ENCODE results near the gene ARFRP1.

The ARFRP1 gene

GRCh38 chr20:63743210-63743970, 35.6 kb upstream of the ARFRP1 start:
- no peak for DNase-seq (ENCODE audit: low read depth in 2 of 2)

DNA sequence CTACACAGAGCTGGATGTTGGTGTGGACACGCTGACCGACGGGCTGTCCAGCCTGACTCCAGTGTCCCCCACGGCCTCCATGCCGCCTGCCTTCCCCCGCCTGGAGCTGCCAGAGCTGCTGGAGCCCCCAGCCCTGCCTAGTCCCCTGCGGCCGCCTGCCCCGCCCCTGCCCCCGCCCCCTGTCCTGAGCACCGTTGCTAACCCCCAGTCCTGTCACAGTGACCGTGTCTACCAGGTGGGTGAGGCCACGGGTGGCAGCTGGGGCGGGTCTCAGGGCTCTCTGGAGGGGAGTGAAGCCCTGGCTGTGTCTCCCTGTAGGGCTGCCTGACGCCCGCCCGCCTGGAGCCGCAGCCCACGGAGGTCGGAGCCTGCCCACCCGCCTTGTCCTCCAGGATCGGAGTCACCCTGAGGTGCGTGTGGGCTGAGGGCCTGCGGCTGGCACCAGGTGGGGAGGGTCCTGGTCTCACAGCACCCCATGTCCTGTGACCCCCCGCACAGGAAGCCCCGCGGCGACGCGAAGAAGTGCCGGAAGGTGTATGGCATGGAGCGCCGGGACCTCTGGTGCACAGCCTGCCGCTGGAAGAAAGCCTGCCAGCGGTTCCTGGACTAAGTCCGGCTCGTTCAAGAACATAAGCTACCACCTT, 34.7 kb upstream of the ARFRP1 start:
- no peak for DNase-seq (ENCODE audit: low read depth in 2 of 2)

GRCh38 chr20:63741676-63742380, 34.1 kb upstream of the ARFRP1 start:
- no peak for DNase-seq (ENCODE audit: low read depth in 2 of 2)

- DNase-seq (ENCODE audit: low read depth in 2 of 2) = no peak
Measured at GRCh38 chr20:63741354-63741675, 33.5 kb upstream of the ARFRP1 start.

DNA sequence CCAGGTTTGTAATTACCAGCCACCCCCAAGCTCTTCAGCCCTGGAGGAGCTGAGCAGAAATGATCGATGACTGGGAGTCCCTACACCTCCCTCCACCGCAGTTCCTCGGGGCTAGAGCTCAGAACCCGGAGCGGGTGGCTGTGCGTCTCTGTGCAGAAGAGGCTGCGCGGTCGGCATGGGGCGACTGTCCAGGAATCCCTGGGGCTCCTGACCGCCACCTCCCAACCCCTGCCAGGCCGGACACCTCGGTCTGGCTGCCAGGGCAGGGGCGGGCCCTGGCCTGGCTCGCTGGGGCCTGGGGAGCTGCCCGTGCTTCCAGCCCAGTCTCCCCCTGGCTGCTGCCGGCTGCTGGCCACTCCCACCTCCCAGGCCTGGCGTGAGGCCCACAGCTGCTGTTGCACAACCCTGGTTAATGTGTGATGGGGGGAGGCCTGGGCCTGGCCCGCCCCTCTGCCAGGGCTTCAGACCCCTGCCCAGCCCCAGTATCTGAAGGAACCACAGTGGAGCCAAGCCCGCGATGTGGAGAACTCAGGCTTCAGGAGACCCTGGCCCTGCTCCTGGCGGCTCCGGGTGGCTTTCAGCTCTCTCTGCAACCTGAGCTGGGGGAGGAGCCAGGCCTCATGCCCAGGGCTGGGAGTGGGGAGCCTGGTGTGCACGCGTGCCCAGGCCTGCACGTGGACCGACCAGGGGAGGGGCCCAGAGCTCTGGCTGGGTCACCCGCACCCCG, 33.0 kb upstream of the ARFRP1 start:
- no peak for DNase-seq (ENCODE audit: low read depth in 2 of 2)

GRCh38 chr20:63740070-63740626, 32.4 kb upstream of the ARFRP1 start:
- no peak for DNase-seq (ENCODE audit: low read depth in 2 of 2)

- no peak for DNase-seq (ENCODE audit: low read depth in 2 of 2)
Measured at GRCh38 chr20:63739130-63740069, 31.6 kb upstream of the ARFRP1 start, which contains the start of gene SLC2A4RG. Gene SLC2A4RG (plus strand): TSS chr20:63739776. CDS start chr20:63739913, 137 bp downstream.

DNA sequence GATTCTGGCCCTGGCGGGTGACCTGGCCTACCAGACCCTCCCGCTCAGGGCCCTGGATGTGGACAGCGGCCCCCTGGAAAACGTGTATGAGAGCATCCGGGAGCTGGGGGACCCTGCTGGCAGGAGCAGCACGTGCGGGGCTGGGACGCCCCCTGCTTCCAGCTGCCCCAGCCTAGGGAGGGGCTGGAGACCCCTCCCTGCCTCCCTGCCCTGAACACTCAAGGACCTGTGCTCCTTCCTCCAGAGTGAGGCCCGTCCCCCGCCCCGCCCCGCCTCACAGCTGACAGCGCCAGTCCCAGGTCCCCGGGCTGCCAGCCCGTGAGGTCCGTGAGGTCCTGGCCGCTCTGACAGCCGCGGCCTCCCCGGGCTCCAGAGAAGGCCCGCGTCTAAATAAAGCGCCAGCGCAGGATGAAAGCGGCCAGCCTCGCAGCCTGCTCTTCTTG, 30.9 kb upstream of the ARFRP1 start:
- no peak for DNase-seq (ENCODE audit: low read depth in 2 of 2)

- no peak for DNase-seq (ENCODE audit: low read depth in 2 of 2)
Measured at GRCh38 chr20:63737945-63738686, 30.3 kb upstream of the ARFRP1 start.

- no peak for DNase-seq (ENCODE audit: low read depth in 2 of 2)
Measured at GRCh38 chr20:63737695-63737944, 29.8 kb upstream of the ARFRP1 start.

DNA sequence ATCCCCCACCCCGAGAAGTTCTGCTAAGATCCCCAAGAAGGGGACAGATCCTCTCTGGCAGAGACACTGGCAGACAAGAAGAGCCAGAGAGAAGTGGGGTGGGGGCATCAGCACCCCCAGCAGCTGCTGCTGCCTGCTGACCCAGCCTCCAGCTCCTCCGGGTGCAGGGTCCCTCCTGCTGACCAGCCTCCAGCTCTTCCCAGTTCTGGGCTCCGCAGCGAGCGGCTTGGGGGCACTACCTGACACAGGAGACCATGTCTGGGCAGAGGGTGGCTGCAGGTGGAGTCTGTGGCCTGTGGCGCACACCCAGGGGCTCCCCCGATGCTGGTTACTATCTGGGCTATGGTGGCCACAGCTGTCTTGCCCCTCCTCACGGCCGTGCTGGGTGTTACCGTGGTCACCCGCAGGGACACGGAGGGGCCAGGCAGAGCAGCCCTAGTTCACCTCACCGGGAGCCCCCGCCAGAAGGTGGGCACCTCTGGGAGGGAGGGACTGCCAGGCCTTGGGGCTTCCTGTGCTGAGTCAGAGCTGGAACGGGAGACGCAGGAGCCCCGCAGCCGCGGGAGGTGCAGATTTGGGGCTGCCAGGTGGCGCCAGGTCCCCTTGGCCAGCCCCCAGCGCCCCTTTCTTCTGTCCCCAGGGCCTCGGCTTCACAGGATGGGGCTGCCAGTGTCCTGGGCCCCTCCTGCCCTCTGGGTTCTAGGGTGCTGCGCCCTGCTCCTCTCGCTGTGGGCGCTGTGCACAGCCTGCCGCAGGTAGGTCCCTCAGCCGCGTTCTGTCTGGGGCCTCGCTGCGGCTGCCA, 29.3 kb upstream of the ARFRP1 start:
- DNase-seq (ENCODE audit: low read depth in 2 of 2) = peak in 1 of 2 donors; percentile 35

GRCh38 chr20:63735859-63736718, 28.3 kb upstream of the ARFRP1 start, which contains the start of gene LIME1:
Gene LIME1 (plus strand): TSS chr20:63736664. CDS start chr20:63737550, 886 bp downstream.
- DNase-seq (ENCODE audit: low read depth in 2 of 2) = peak; percentile 46 to 60

GRCh38 chr20:63734946-63735858, 27.4 kb upstream of the ARFRP1 start:
- DNase-seq (ENCODE audit: low read depth in 2 of 2) = no peak

GRCh38 chr20:63734111-63734945, 26.6 kb upstream of the ARFRP1 start:
- DNase-seq (ENCODE audit: low read depth in 2 of 2) = no peak

- no peak for DNase-seq (ENCODE audit: low read depth in 2 of 2)
Measured at GRCh38 chr20:63733579-63734081, 25.9 kb upstream of the ARFRP1 start.

DNA sequence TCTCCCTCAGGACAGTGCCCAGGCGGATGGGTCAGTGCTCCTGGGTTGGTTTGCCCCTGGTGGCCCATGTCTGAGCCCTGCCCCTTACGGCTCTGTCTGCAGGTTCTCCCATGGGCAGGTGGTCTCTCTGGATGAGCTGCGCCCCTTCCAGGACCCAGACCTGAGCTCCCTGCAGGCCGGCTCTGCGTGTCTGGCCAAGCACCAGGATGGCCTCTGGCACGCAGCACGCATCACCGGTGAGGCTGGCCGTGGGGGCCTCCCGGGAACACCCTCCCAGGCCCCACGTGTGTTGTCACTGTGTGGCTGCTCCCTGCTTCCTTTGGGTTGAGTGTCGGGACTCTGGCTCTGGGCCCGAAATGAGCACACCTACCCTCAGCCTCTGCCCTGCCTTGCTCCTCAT, 25.3 kb upstream of the ARFRP1 start:
- DNase-seq (ENCODE audit: low read depth in 2 of 2) = no peak

Data from activated CD8-positive, alpha-beta memory T cell treated with anti-CD3 and anti-CD28 coated beads for 4 hours (primary cell).